GM19099 (cell line): ENCODE data around the gene VOPP1.

Source experiments
- POLR2A ChIP-seq: IDR thresholded peaks from 3 replicates; pipeline ENCODE4 v1.6.1; 2011; ENCODE audit warnings: low read depth; ENCODE audit not compliant: insufficient read length; ENCODE audit errors: extremely low read depth

VOPP1 gene

DNA sequence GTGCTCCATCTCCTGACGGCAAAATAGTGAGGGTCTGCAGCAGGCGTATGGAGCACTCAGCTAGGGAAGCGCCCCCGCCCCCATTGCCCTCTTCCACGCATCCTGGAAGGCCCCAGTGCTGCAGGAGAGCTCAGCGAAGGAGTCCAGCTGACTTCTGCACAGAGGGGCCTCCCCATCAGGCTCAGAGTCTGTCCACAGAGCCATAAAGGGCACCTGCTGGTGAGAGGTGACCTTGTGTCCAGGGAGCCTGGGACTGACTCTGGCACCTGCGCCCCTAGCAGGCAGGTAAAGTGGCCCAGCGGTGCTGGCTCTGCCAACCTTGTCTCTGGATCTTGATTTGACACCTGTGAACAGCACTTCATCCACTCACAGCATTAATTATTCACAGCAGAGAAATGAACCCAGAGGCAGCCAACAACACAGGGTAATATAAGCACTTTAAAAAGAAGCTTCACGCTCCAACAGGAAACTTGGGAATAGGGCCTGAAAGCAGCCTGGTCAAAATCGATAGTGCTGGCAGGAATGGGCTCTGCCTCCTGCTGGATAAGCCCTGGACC is 59.6 kb downstream of the VOPP1 start:
- TF ChIP-seq POLR2A = no peak

DNA sequence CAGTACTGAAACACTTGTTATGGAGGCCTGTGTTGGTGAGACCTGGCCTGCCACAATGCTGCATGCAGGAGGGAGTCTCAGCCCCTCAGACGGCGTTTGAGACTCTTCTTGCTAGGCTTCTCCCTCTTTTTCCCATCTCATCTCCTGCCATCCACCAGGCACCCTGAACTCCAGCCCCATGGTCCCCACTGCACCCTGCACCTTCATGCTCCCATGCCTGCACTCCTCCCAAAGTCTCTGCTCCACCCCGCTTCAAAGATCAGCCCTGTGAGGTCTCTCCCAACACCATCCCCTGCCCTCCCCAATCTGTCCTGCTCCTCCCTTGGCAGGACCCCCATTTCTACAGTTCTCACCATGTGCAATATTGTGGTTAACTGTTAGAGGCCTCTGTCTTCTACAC is 61.7 kb downstream of the VOPP1 start:
- TF ChIP-seq POLR2A = no peak

DNA sequence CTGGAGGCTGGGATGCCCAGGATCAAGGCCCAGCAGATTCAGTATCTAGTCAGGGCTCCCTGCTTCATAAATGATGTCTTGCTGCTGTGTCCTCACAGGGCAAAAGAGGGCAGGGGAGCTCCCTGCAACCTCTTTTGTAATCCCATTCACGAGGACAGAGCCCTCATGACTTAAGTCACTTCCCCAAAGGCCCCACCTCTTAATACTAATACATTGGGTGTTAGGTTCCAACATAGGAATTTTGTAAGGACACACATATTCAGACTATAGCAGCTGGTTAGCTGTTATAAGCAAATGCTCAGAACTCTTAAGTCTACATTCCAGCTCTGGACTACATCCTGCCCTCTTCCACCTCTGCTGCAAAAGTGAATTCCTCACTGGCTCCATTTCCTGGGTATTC is 63.0 kb downstream of the VOPP1 start:
- TF ChIP-seq POLR2A = no peak

DNA sequence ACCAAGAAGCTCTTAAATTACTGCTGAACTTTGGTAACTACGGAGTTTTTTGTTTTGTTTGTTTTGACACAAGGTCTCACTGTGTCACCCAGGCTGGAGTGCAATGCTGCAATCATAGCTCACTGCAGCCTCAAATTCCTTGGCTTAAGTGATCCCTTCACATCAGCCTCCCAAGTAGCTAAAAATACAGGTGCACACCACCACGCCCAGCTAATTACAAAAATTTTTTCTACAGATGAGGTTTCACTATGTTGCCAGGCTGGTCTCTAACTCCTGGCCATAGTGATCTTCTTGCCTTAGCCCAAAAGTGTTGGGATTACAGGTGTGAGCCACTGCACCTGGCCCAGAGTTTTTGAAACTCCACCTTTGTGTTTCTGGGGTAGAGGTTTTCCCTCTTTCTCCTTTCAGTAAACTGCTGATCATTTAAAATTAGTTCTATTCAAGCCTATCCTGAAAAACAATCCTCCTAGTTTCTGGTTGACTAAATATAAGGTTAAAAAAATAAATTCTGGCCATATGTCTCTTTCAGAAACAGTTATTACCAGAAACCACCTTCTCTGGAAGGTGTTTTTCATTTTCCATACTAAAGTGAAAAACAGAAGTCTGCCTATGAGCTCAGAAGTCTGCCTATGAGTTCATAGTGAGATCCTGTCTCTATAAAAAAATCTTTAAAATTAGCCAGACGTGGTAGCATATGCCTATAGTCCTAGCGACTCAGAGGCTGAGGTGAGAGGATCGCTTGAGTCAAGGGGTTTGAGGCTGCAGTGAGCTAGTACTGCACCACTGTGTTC is 63.9 kb downstream of the VOPP1 start:
- no peak for TF ChIP-seq POLR2A

DNA sequence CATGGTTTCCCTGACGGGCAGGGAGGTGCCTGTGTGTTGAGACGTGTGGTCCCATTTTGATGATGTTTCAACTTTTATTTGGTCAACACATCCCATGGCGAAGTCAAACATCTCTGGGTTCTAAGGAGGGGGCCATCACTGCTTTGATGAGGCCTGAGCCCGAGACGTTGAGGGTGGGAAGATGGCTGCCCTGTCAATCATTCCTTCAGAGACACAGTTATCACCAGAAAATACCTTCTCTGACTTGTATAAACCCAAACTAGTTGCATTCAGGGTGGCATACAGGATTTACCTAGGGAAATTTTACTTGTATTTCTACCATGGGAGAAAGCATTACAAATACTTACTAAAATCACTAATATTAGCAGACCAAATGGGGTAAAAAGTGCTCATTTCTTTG is 64.6 kb downstream of the VOPP1 start:
- no peak for TF ChIP-seq POLR2A

DNA sequence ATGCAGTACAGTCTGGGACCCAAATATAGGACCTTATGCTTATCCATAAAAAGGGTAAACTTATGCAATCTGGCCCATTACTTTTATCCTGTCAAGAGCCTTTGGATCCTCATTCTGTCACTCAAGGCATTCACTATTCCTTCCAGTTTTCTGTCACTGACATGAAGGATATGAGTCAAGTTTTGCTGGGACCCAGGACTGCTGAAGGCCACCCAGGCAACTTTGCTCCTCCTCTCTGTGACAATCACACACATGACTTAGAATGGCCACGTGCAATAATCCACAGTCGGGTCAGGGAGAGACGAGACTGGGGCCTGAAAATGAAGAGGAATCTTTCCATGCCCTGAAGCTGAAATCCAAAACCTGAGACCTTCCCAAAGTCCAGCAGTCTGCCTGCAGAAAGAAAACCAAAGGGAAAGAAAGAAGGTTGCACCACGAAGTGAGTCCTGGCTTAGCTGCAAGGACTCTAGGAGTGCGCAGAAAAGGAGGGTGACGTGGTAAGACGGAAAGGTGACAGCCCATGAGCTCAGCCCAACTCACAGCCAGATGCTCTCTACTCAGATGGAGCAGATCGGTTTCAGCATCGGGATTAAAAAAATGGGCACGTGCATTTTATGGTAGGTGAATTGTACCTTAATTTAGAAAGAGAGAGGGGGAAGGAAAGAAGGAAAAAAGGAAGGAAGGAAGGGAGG is 67.2 kb downstream of the VOPP1 start:
- TF ChIP-seq POLR2A = no peak

DNA sequence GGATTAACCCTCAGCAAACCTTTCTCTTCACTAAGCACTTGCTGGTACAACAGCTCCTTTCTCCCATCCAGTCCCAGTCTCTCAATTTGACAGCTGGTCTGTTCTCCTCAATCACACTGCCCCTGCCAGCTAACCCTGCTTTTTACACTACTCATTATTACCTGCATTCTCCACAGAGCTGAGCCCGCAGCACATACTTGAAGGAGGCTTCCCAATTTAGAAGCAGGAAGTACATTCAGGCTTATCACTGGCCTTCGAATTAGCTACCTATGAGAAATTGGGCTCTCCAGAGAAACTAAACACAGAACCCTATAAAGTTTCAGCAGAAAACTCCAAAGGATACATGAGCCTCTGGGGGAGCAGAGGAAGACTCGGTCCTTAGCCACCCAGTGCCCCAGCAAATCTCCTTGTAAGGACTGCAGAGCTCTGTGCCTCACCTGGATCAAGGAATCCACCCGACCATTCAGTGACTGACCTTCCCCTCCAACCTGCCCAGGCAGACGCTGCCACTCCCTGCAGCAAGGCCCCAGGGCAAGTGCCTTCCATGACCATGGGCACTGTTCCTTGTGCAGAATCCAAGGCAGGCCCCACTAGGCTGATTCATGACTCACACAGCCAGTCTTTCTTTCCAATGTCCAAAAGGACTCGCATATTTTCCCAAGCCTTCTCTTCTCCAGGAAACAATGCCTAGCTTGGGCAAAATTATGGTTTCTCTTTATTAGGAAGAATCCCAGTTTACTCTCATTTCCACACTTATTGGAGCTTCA is 68.0 kb downstream of the VOPP1 start:
- TF ChIP-seq POLR2A = no peak

DNA sequence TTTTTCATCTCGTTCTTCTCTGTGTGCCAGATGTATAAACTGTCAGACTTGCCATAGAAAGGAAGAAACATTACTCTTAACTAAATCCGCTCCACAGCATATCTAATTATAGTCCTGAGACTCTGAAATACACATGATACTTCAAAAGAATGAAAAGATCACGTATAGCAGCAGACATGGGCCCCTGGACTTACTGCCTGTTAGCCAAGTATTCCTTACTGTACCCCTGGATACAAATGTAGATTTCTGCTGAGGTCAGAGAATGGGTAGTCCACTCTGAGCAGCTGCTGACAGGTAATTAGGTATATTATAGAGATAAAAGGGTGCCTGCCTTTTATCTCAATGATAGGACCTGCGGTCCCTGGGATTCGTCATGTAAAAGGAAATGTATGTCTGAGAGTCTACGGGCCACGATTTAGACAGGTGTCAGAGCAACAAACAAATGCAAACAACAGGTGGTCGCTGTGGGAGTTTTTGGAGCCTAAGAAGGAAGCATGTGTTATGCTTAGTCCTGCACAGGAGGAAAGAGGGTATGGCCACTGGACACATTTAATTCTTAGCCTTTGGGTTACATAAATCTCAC is 69.4 kb downstream of the VOPP1 start:
- TF ChIP-seq POLR2A = no peak

DNA sequence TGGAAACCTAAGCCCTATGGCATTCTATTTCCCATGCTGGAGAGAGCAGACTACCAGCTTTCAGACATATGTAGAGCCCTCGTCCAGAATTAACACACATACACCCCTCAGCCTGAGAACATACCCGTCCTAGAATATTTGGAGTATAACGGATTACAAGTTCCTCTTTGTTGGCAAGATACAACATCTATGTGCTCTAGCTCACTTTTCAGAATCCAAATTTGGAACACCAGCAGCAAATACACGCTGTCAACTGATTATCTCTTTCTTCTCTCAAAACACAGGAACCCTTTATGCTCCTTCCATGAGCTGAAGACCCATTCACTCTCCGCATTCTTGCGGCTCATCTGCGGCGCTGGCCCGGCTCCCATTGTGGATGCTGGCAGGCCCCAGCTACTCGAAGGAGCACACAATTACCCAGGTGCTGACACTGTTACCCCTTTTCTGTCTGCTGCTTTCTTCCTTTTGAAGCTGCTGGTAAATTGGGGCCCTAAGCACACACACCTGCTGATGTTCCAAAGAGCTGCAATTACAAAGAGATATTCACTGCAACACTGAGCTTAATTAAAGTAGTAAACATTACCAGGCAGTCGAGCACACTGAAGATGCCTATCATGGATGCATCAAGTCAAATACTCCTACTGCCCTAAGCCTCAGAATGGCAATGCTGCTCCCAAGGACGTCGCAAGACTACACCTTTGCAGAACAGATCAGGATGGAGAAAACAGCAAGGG is 70.0 kb downstream of the VOPP1 start:
- TF ChIP-seq POLR2A = no peak

DNA sequence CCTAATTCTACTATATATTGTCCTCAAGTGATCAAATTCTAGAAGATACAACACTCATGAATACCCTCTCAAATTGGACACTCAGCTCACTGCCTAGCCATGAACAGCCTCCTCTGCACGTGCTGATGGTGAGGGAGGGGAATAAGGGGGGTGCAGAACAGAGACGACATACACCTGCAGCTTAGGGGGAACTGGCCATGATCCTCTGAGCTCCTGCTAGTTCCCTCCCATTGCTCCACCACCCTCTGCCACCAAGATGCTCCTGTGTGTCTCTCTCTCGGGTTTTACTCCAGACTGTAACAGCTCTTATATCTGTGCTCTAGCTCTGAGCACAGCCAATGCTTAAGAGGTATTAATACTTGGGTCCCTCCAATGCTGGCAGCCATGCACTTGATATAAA is 70.7 kb downstream of the VOPP1 start:
- TF ChIP-seq POLR2A = no peak

DNA sequence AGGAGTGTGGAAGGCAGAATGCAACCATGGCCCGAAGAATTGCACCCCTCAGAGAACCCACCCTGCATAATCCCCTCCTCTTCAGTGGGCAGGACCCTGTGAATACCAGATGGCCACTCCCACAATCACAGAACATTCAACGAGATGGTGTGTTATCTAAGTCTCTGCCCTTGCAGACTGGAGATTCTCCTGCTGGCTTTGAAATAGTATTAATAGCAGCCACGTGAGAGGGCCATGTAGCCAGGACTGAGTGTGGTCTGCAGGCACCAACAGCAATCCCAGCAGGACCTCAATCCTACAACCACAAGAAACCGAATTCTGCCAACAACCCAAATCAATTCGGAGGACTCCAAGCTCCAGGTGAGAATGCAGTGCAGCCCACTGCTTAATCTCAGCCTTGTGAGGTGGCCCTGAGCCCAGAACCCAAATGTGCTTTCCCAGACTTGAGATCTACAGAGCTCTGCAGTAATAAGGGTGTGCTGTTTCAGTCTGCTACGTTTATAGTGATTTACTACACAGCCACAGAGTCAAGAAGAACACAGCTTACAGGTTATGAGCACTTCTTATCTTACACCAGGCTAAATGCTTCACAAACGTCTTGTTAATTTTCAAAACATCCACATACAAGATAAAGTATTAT is 72.1 kb downstream of the VOPP1 start:
- no peak for TF ChIP-seq POLR2A

DNA sequence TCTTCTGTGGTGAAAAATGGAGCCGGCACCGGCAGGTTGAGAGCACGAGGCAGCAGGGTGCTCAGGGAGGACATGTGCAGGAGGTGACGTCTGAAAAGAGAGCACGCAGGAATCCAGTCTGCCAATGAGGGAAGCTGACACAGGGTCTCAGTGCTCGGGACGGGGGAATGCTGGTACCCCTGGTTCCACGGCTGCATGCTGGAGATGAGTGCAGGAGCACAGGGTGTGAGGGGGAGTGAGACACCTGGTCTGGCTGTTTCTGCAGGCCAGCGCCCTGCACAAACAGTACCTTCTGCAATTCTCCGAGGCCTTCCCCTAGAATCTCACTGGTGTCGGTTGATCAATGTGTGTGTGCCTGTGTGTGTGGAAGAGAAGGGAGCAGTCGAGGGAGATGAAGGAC is 72.7 kb downstream of the VOPP1 start:
- TF ChIP-seq POLR2A = no peak

DNA sequence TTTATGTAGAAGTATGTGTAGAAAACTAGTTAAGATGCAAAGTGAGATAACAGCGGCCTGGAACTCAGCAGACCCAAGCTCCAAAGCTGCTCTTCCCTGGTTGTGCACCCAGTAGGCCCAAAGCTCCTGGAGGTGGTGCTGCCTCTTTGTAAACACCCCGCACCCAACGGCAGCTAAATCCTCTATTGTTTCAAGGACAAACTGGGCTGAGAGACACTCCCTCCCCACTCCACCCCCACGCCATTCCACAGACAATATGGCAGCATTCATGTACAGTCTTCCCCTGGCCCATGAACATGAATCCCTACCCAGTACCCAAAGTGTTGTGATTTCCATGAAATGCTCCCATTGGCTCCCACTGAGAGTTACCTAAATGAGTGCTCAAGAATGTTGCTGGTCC is 73.5 kb downstream of the VOPP1 start:
- no peak for TF ChIP-seq POLR2A

DNA sequence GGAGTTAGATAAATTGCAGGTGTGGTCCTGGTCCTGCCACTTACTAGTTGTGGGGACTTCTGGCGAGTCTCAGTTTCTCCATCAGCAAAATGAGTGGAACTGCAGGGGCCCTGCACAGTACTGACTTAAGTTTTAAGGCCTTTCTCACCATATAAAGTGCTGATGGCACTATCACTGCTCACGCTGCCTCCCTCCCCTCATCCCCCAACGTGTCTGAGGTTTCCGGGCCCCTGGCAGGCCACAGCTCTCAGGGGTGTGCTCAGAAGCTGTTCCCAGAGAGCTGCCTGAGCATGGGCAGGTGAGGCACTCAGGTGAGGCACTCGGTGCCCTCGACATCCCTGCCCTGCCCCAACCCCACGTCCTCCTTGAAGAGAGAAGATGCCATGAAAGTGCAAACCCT is 74.2 kb downstream of the VOPP1 start:
- no peak for TF ChIP-seq POLR2A

DNA sequence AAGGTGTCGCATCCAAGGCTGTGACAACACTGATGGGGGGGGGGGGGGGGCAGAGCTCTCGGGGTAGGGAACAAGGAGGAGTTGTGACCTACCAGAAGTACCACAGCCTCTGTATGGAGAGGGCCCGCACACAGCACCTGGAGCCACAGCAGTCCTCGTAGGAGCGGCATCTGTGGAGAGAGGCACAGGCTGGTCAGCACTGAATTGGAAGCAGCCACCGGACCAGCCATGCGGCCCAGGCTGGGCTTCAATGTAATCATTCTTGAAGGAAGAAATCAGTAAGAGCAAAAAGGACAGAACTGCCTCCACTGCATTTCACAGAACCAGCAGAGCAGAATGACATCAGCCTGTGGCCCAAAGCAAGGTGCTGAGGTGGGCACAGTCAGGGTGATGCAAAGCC is 74.8 kb downstream of the VOPP1 start:
- TF ChIP-seq POLR2A = no peak

DNA sequence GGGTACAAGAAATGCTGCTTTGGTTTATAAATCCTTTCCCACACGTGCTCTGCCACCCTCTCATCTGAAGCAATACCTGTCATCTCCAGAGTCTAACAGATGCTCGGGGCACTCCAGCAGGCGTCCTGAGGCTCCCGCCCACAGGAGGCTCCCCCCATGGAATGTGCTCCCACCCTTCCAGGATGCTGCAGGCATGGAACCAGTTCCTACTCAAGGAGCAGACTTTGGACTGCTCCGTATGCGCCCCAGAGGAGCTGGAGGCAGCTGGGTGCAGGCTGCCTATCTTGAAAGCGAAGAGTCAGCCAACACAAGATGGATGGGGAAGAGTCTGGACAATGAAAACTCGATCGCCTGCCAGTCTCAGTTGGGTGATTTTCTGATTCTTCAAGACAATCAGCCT is 75.4 kb downstream of the VOPP1 start:
- no peak for TF ChIP-seq POLR2A
